Fibroblast of lung (primary cell): ENCODE measurements around the gene HSP90AB1. TPM values are rescaled to one million over a fixed set of nuclear protein-coding genes. Genes with fewer than 3 reads are reported as not detected.

Source experiments
- DNase-seq, 2 donors: peaks; one replicate each; pipeline versions ENCODE4 v3.0.0 to v3.0.0-alpha.2; 2010; ENCODE audit warnings: low read depth in 2 of 2
- H2AFZ ChIP-seq: 2 replicates; pipeline ENCODE4 v1.5.1; 2012; ENCODE audit warnings: low read length, control low read depth, inconsistent platforms
- H3K27ac ChIP-seq: 2 replicates; pipeline ENCODE4 v1.5.1; 2011; ENCODE audit warnings: low read length, control low read depth; ENCODE audit not compliant: insufficient read depth
- H3K27me3 ChIP-seq: 2 replicates; pipeline ENCODE4 v1.5.1; 2011; ENCODE audit warnings: mild to moderate bottlenecking, low read length; ENCODE audit not compliant: control insufficient read depth, insufficient read depth
- H3K36me3 ChIP-seq: 2 replicates; pipeline ENCODE4 v1.5.1; 2011; ENCODE audit warnings: low read length; ENCODE audit not compliant: control insufficient read depth, insufficient read depth
- H3K4me1 ChIP-seq: 2 replicates; pipeline ENCODE4 v1.5.1; 2011; ENCODE audit warnings: low read length; ENCODE audit not compliant: control insufficient read depth, insufficient read depth; ENCODE audit errors: extremely low read depth
- H3K4me2 ChIP-seq: 2 replicates; pipeline ENCODE4 v1.5.1; 2011; ENCODE audit warnings: low read length, control low read depth; ENCODE audit not compliant: insufficient read depth; ENCODE audit errors: extremely low read depth
- H3K4me3 ChIP-seq, 4 experiments: fragments of 200-600 bp in 1 of 4; sonication (generic) in 1 of 4; replicated peaks in 1 of 4; 2 replicates each; pipeline ENCODE4 v1.5.1; 2011 to 2016; ENCODE audit warnings: low read length in 4 of 4, low read depth in 3 of 4, mild to moderate bottlenecking in 3 of 4, control low read depth in 2 of 4, inconsistent platforms in 1 of 4, mixed read lengths in 1 of 4; ENCODE audit not compliant: insufficient read depth in 1 of 4; ENCODE audit errors: control extremely low read depth in 1 of 4
- H3K79me2 ChIP-seq: 2 replicates; pipeline ENCODE4 v1.5.1; 2012; ENCODE audit warnings: mild to moderate bottlenecking, low read length, inconsistent platforms; ENCODE audit not compliant: control insufficient read depth, insufficient read depth
- H3K9ac ChIP-seq: 2 replicates; pipeline ENCODE4 v1.5.1; 2011; ENCODE audit warnings: mild to moderate bottlenecking, low read length, control low read depth; ENCODE audit not compliant: insufficient read depth
- H3K9me3 ChIP-seq: 2 replicates; pipeline ENCODE4 v1.5.1; 2012; ENCODE audit warnings: low read depth, low read length; ENCODE audit not compliant: control insufficient read depth, insufficient read depth
- H4K20me1 ChIP-seq: 2 replicates; pipeline ENCODE4 v1.5.1; 2011; ENCODE audit warnings: low read length; ENCODE audit not compliant: control insufficient read depth, insufficient read depth; ENCODE audit errors: extremely low read depth
- CTCF ChIP-seq, 2 donors: IDR thresholded peaks in 1 of 2; conservative IDR thresholded peaks in 1 of 2; 1 replicate in 1 of 2; 2 replicates in 1 of 2; pipeline ENCODE4 v1.5.1; 2011 to 2012; ENCODE audit warnings: low read length in 2 of 2, control low read depth in 1 of 2, inconsistent platforms in 1 of 2, low read depth in 1 of 2, mild to moderate bottlenecking in 1 of 2
- EZH2 ChIP-seq: IDR thresholded peaks from 2 replicates; pipeline ENCODE4 v1.5.1; 2012; ENCODE audit warnings: low read length, control low read depth, mild to moderate bottlenecking; ENCODE audit errors: missing control alignments
- polyA plus RNA-seq, 2 donors: library from polyadenylated mRNA; depleted of rRNA in 1 of 2; stranded (reverse) in 1 of 2; unstranded in 1 of 2; fragments of >200 nt; gene quantifications; 2 replicates each; pipeline ENCODE4 v1.2.1, GENCODE V29; 2011 to 2012; ENCODE audit warnings: missing spikeins in 1 of 2
- total RNA-seq: library from RNA; depleted of rRNA; stranded (reverse); fragments of >200 nt; gene quantifications from 2 replicates; pipeline ENCODE4 v1.2.1, GENCODE V29; 2014

HSP90AB1 gene
- total and polyA plus RNA-seq, 2 donors (not counting 1 experiment from before 2014, with no cell fraction given): 452 to 775 TPM

GRCh38 chr6:44228031-44228430, 18.9 kb upstream of the HSP90AB1 start:
- peaks cover 6% of the 10 kb centered on the region for H3K36me3 ChIP-seq
- no peak for TF ChIP-seq CTCF (conservative IDR thresholded peaks at IDR 0.05 in 1 of 2, IDR thresholded peaks at IDR 0.05 in 1 of 2; ENCODE audit: low read depth in 1 of 2, low read length in 2 of 2)
- no peak for TF ChIP-seq EZH2
- H4K20me1 ChIP-seq: no peaks in the 10 kb centered on the region
- H3K27ac ChIP-seq: no peak overlapping the region
- no peaks in the 10 kb centered on the region for H3K27me3 ChIP-seq
- H3K4me2 ChIP-seq: no peak overlapping the region
- H3K9me3 ChIP-seq: no peaks in the 10 kb centered on the region
- peaks cover 4% of the 10 kb centered on the region for H3K79me2 ChIP-seq
- H3K4me1 ChIP-seq: peaks cover 12% of the 10 kb centered on the region
- H3K4me3 ChIP-seq: no peak overlapping the region
- no peak overlapping the region for H3K9ac ChIP-seq
- H2AFZ ChIP-seq: no peak overlapping the region
- no peak for DNase-seq

- no peak overlapping the region for H3K27ac ChIP-seq
- no peak overlapping the region for H3K4me3 ChIP-seq
- H3K36me3 ChIP-seq: peaks cover 6% of the 10 kb centered on the region
- DNase-seq: no peak
- H3K4me2 ChIP-seq: no peak overlapping the region
- H3K27me3 ChIP-seq: no peaks in the 10 kb centered on the region
- H2AFZ ChIP-seq: no peak overlapping the region
- H3K79me2 ChIP-seq: peaks cover 4% of the 10 kb centered on the region
- peaks cover 12% of the 10 kb centered on the region for H3K4me1 ChIP-seq
- TF ChIP-seq CTCF (conservative IDR thresholded peaks at IDR 0.05 in 1 of 2, IDR thresholded peaks at IDR 0.05 in 1 of 2; ENCODE audit: low read depth in 1 of 2, low read length in 2 of 2): no peak
- no peak for TF ChIP-seq EZH2
- H3K9ac ChIP-seq: no peak overlapping the region
- no peaks in the 10 kb centered on the region for H3K9me3 ChIP-seq
- no peaks in the 10 kb centered on the region for H4K20me1 ChIP-seq
These were observed 18.5 kb upstream of the HSP90AB1 start for GRCh38 chr6:44228433-44228832.

GRCh38 chr6:44228836-44229235, 18.1 kb upstream of the HSP90AB1 start:
- Histone ChIP-seq H2AFZ (no peak overlapping the region), H3K4me2 (no peak overlapping the region), H3K79me2 (peaks cover 4% of the 10 kb centered on the region), H3K36me3 (peaks cover 6% of the 10 kb centered on the region), H3K9me3 (no peaks in the 10 kb centered on the region), H3K4me1 (peaks cover 14% of the 10 kb centered on the region), H3K9ac (no peak overlapping the region), H3K27ac (no peak overlapping the region), H3K27me3 (no peaks in the 10 kb centered on the region), H4K20me1 (no peaks in the 10 kb centered on the region), H3K4me3 (no peak overlapping the region)
- TF ChIP-seq CTCF (conservative IDR thresholded peaks at IDR 0.05 in 1 of 2, IDR thresholded peaks at IDR 0.05 in 1 of 2; ENCODE audit: low read depth in 1 of 2, low read length in 2 of 2) (no peak), EZH2 (no peak)
- no peak for DNase-seq
